ENCODE results near the gene MEGF9.
"Not testable (repeated sequence)": the region's sequence is repeated elsewhere in the genome, so short reads cannot be mapped to it uniquely, and the experiment has no call there.

MEGF9 gene

DNA sequence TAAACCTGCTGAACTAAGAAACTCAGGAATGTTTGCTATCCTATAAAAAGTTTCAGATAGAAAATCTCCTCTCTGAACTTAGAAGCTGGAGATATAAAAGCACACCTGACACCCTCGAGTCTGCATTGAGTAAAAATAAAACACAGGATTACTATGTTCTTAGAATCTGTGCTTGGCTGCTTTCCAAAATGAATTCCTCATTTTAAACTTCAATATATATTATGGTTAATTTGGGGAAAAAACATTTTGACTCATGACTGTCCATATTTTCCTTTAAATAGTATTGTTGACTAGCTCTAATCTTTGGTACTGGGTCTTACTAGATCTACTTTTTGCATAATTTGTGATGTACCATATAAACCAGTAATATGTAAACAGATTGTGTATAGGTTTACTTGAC, 42.3 kb upstream of the MEGF9 start:
- Histone ChIP-seq H3K27me3 (replicated peaks; ENCODE audit: control insufficient read depth, insufficient read depth, low read length) (no peaks in the 10 kb centered on the region), H3K4me3 (replicated peaks; ENCODE audit: low read depth, low read length) (no peak overlapping the region), H3K36me3 (ENCODE audit: control insufficient read depth, insufficient read depth, low read length) (peaks cover 4% of the 10 kb centered on the region)
- TF ChIP-seq, protein P1, sequence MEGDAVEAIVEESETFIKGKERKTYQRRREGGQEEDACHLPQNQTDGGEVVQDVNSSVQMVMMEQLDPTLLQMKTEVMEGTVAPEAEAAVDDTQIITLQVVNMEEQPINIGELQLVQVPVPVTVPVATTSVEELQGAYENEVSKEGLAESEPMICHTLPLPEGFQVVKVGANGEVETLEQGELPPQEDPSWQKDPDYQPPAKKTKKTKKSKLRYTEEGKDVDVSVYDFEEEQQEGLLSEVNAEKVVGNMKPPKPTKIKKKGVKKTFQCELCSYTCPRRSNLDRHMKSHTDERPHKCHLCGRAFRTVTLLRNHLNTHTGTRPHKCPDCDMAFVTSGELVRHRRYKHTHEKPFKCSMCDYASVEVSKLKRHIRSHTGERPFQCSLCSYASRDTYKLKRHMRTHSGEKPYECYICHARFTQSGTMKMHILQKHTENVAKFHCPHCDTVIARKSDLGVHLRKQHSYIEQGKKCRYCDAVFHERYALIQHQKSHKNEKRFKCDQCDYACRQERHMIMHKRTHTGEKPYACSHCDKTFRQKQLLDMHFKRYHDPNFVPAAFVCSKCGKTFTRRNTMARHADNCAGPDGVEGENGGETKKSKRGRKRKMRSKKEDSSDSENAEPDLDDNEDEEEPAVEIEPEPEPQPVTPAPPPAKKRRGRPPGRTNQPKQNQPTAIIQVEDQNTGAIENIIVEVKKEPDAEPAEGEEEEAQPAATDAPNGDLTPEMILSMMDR (IDR thresholded peaks at IDR 0.05; ENCODE audit: insufficient read depth, low read length, poor library complexity, severe bottlenecking): no peak
- no peak for DNase-seq (ENCODE audit: extremely low read depth, insufficient read length)

DNA sequence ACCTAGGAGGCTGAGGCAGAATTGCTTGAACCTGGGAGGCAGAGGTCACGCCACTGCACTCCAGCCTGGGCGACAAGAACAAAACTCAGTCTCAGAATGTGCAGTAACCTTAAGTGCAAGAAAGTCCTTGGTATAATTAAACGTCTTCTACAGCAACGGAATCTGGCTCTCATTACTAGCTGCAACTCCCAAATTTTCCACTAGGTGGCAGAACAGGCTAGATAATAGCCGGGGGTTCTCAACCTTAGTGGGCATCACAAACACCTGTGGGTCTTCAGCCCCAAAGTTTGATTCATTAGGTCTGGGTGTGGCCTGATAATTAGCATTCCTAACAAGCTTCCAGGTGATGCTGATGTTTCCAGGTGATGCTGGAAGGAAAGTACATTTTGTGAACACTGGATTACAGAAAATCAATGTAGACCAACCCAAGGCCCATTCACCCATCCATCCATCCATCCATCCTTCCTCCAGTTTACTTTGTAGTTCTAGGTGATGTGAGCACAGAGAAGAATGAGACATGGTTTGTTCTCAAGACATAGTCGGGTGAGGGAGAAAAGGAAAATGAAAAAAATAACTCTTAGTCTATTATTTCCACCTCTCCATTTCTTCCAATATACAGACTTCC, 41.7 kb upstream of the MEGF9 start:
- Histone ChIP-seq H3K27me3 (replicated peaks; ENCODE audit: control insufficient read depth, insufficient read depth, low read length) (no peaks in the 10 kb centered on the region), H3K4me3 (replicated peaks; ENCODE audit: low read depth, low read length) (no peak overlapping the region), H3K36me3 (ENCODE audit: control insufficient read depth, insufficient read depth, low read length) (peaks cover 4% of the 10 kb centered on the region)
- no peak for DNase-seq (ENCODE audit: extremely low read depth, insufficient read length)
- TF ChIP-seq, protein P1 (IDR thresholded peaks at IDR 0.05; ENCODE audit: insufficient read depth, low read length, poor library complexity, severe bottlenecking): peak; percentile 70

DNA sequence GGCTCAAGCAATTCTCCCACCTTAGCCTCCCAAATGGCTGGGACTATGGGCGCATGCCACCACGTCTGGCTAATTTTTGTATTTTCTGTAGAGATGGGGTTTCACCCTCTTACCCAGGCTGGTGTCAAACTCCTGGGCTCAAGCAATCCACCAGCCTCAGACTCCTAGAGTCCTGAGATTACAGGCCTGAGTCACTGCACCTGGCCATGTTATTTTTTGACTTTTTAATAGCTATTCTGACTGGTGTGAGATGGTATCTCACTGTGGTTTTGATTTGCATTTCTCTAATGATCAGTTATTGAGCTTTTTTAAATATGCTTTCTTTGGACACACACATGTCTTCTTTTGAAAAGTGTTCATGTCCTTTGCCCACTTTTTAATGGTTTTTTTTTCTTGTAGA, 40.8 kb upstream of the MEGF9 start:
- Histone ChIP-seq H3K4me3 (replicated peaks; ENCODE audit: low read depth, low read length) (no peak overlapping the region), H3K27me3 (replicated peaks; ENCODE audit: control insufficient read depth, insufficient read depth, low read length) (no peaks in the 10 kb centered on the region), H3K36me3 (ENCODE audit: control insufficient read depth, insufficient read depth, low read length) (peaks cover 1% of the 10 kb centered on the region)
- TF ChIP-seq, protein P1 (IDR thresholded peaks at IDR 0.05; ENCODE audit: insufficient read depth, low read length, poor library complexity, severe bottlenecking): no peak
- DNase-seq (ENCODE audit: extremely low read depth, insufficient read length): no peak

DNA sequence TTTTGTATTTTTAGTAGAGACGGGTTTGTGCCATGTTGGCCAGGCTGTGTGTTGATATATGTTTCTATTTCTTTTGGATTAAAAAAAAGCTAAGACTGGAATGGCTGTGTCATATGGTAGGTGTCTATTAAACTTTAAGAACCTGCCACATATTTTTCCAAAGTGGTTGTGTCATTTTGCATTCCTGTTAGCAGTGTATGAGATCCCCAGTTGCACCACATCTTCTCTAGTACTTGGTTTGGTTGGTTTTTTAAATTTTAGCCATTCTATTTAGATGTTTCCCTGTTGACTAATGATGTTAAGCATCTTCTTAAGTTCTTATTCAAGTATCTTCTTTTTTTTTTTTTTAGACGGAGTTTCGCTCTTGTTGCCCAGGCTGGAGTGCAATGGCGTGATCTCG, 36.2 kb upstream of the MEGF9 start:
- TF ChIP-seq, protein P1 (IDR thresholded peaks at IDR 0.05; ENCODE audit: insufficient read depth, low read length, poor library complexity, severe bottlenecking): no peak
- Histone ChIP-seq H3K36me3 (ENCODE audit: control insufficient read depth, insufficient read depth, low read length) (no peaks in the 10 kb centered on the region), H3K4me3 (replicated peaks; ENCODE audit: low read depth, low read length) (no peak overlapping the region), H3K27me3 (replicated peaks; ENCODE audit: control insufficient read depth, insufficient read depth, low read length) (no peaks in the 10 kb centered on the region)
- no peak for DNase-seq (ENCODE audit: extremely low read depth, insufficient read length)

DNA sequence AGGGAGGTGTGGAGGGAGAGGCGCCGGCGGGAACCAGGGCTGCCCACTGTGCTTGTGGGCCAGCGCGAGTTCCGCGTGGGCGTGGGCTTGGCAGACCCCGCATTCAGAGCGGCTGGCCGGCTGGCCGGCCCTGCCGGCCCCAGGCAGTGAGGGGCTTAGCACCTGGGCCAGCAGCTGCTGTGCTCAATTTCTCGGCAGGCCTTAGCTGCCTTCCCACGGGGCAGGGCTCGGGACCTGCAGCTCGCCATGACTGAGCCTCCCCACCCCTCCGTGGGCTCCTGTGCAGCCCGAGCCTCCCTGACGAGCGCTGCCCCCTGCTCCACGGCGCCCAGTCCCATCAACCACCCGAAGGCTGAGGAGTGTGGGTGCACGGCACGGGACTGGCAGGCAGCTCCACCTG, 32.1 kb upstream of the MEGF9 start:
- DNase-seq (ENCODE audit: extremely low read depth, insufficient read length); H3K27me3 ChIP-seq (replicated peaks; ENCODE audit: control insufficient read depth, insufficient read depth, low read length); H3K4me3 ChIP-seq (replicated peaks; ENCODE audit: low read depth, low read length); H3K36me3 ChIP-seq (ENCODE audit: control insufficient read depth, insufficient read depth, low read length): not testable (repeated sequence)

DNA sequence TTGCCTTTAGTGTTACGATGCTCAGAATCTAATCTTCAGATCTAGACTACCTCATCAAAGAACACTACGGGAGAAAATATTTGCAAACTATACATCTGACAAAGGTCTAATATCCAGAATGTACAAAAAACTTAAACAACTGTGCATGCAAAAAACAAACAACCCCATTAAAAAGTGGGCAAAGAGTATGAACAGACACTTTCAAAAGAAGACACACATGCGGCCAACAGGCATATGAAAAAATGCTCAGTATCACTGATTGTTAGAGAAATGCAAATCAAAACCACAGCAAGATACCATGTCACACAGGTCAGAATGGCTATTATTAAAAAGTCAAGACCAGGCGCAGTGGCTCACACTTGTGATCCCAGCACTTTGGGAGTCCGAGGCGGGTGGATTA, 31.0 kb upstream of the MEGF9 start:
- TF ChIP-seq, protein P1 (IDR thresholded peaks at IDR 0.05; ENCODE audit: insufficient read depth, low read length, poor library complexity, severe bottlenecking): no peak
- H3K27me3 ChIP-seq (replicated peaks; ENCODE audit: control insufficient read depth, insufficient read depth, low read length): no peaks in the 10 kb centered on the region
- no peaks in the 10 kb centered on the region for H3K36me3 ChIP-seq (ENCODE audit: control insufficient read depth, insufficient read depth, low read length)
- DNase-seq (ENCODE audit: extremely low read depth, insufficient read length): no peak
- no peak overlapping the region for H3K4me3 ChIP-seq (replicated peaks; ENCODE audit: low read depth, low read length)
